Ishikawa (cell line): ENCODE measurements around the gene NCF2.

Experiments used
- CREB1 ChIP-seq: IDR thresholded peaks from 2 replicates; pipeline ENCODE4 v1.6.1; 2012; ENCODE audit warnings: low read depth
- FOXM1 ChIP-seq: IDR thresholded peaks from 2 replicates; pipeline ENCODE4 v1.6.1; 2012; ENCODE audit warnings: low read depth, borderline replicate concordance
- NFIC ChIP-seq: IDR thresholded peaks from 2 replicates; pipeline ENCODE4 v1.6.1; 2012
- TAF1 ChIP-seq: IDR thresholded peaks from 2 replicates; pipeline ENCODE4 v1.6.1; 2012; ENCODE audit warnings: low read depth, mild to moderate bottlenecking
- YY1 ChIP-seq: IDR thresholded peaks from 2 replicates; pipeline ENCODE4 v1.6.1; 2012; ENCODE audit warnings: low read depth
- TF ChIP-seq, protein P1 (sequence below): IDR thresholded peaks from 2 replicates; pipeline ENCODE4 v1.6.1; 2012; ENCODE audit warnings: low read depth, mild to moderate bottlenecking

DNA sequence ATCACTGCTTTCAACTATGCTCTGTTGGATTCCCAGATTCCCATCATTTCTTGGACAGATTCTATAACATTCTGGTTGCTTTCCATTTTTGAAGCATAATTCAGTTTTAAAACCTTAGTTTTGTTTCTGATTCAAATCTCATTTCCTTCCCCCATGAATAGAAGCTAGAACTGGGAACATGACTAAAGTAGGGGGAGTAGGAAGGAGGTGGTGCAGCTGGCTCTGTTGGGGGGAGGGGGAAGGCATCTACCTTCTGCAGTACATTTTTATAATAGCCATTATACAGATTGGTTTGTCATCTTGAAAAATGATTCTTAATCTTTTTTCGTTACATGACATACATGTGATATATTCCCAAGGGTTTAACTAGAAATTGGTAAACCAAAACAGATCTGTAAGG lies 69.9 kb downstream of the NCF2 start:
- TF ChIP-seq TAF1 (no peak), FOXM1 (no peak), NFIC (no peak), CREB1 (no peak), YY1 (no peak)
- TF ChIP-seq, protein P1, sequence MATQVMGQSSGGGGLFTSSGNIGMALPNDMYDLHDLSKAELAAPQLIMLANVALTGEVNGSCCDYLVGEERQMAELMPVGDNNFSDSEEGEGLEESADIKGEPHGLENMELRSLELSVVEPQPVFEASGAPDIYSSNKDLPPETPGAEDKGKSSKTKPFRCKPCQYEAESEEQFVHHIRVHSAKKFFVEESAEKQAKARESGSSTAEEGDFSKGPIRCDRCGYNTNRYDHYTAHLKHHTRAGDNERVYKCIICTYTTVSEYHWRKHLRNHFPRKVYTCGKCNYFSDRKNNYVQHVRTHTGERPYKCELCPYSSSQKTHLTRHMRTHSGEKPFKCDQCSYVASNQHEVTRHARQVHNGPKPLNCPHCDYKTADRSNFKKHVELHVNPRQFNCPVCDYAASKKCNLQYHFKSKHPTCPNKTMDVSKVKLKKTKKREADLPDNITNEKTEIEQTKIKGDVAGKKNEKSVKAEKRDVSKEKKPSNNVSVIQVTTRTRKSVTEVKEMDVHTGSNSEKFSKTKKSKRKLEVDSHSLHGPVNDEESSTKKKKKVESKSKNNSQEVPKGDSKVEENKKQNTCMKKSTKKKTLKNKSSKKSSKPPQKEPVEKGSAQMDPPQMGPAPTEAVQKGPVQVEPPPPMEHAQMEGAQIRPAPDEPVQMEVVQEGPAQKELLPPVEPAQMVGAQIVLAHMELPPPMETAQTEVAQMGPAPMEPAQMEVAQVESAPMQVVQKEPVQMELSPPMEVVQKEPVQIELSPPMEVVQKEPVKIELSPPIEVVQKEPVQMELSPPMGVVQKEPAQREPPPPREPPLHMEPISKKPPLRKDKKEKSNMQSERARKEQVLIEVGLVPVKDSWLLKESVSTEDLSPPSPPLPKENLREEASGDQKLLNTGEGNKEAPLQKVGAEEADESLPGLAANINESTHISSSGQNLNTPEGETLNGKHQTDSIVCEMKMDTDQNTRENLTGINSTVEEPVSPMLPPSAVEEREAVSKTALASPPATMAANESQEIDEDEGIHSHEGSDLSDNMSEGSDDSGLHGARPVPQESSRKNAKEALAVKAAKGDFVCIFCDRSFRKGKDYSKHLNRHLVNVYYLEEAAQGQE: no peak
